Common myeloid progenitor, CD34-positive (primary cell): ENCODE data around the gene TGFBR3L.

Experiments
- CTCF ChIA-PET: fragments of 350-600 bp; sonication (Branson Sonifier 250); formaldehyde crosslinking; loops from one replicate; lab custom pipeline; 2021; ENCODE audit warnings: antibody characterized with exemption; lab: Charles Lee
- POLR2A ChIA-PET: fragments of 350-600 bp; sonication (Branson Sonifier 250); formaldehyde crosslinking; loops from one replicate; lab custom pipeline; 2021; ENCODE audit warnings: antibody characterized with exemption; lab: Charles Lee
- DNase-seq, 3 donors: peaks; one replicate each; pipeline versions ENCODE4 v3.0.0 to v3.0.0-alpha.2; 2013
- H3K27ac ChIP-seq, 2 experiments: 1 replicate in 1 of 2; 2 replicates in 1 of 2; pipeline ENCODE4 v1.7.0; 2013; ENCODE audit warnings: inconsistent platforms in 2 of 2, low read length in 2 of 2, mild to moderate bottlenecking in 2 of 2, low read depth in 1 of 2, moderate library complexity in 1 of 2; ENCODE audit not compliant: severe bottlenecking in 2 of 2, insufficient read depth in 1 of 2, poor library complexity in 1 of 2
- H3K27me3 ChIP-seq, 5 experiments: replicated peaks in 2 of 5; 1 replicate in 3 of 5; 2 replicates in 2 of 5; pipeline versions ENCODE4 v1.6.1 to v1.7.0; 2013; ENCODE audit warnings: low read length in 4 of 5, mild to moderate bottlenecking in 2 of 5, moderate library complexity in 2 of 5, inconsistent platforms in 1 of 5; ENCODE audit not compliant: insufficient read depth in 5 of 5, control insufficient read depth in 4 of 5
- H3K36me3 ChIP-seq, 4 experiments: 1 replicate in 2 of 4; 2 replicates in 2 of 4; pipeline versions ENCODE4 v1.6.1 to v1.7.0; 2013; ENCODE audit warnings: low read length in 3 of 4, control low read depth in 1 of 4, mild to moderate bottlenecking in 1 of 4; ENCODE audit not compliant: control insufficient read depth in 4 of 4, insufficient read depth in 4 of 4
- H3K4me1 ChIP-seq, 4 experiments: 1 replicate in 3 of 4; 2 replicates in 1 of 4; pipeline versions ENCODE4 v1.6.1 to v1.7.1; 2013; ENCODE audit warnings: low read length in 3 of 4, mild to moderate bottlenecking in 3 of 4, control low read depth in 1 of 4, inconsistent platforms in 1 of 4, moderate library complexity in 1 of 4; ENCODE audit not compliant: control insufficient read depth in 4 of 4, insufficient read depth in 4 of 4; ENCODE audit errors: control extremely low read depth in 1 of 4
- H3K4me3 ChIP-seq, 7 experiments: 1 replicate in 4 of 7; 2 replicates in 3 of 7; pipeline versions ENCODE4 v1.5.1 to v1.7.0; 2013; ENCODE audit warnings: mild to moderate bottlenecking in 7 of 7, low read length in 6 of 7, moderate library complexity in 6 of 7, inconsistent platforms in 2 of 7, low read depth in 2 of 7, control low read depth in 1 of 7; ENCODE audit not compliant: insufficient read depth in 4 of 7, control insufficient read depth in 1 of 7; ENCODE audit errors: extremely low read depth in 1 of 7
- H3K9me3 ChIP-seq, 5 experiments: 1 replicate in 4 of 5; 2 replicates in 1 of 5; pipeline versions ENCODE4 v1.6.1 to v1.7.1; 2013; ENCODE audit warnings: low read length in 4 of 5, mild to moderate bottlenecking in 2 of 5, inconsistent platforms in 1 of 5, low read depth in 1 of 5, moderate library complexity in 1 of 5; ENCODE audit not compliant: control insufficient read depth in 4 of 5, insufficient read depth in 2 of 5; ENCODE audit errors: control extremely low read depth in 1 of 5
- WGBS: methylation state at CpG from one replicate; pipeline ENCODE4 v1.1.5; 2013; ENCODE audit not compliant: insufficient coverage; 5-methylcytosine and 5-hydroxymethylcytosine counted together

TGFBR3L gene

DNA sequence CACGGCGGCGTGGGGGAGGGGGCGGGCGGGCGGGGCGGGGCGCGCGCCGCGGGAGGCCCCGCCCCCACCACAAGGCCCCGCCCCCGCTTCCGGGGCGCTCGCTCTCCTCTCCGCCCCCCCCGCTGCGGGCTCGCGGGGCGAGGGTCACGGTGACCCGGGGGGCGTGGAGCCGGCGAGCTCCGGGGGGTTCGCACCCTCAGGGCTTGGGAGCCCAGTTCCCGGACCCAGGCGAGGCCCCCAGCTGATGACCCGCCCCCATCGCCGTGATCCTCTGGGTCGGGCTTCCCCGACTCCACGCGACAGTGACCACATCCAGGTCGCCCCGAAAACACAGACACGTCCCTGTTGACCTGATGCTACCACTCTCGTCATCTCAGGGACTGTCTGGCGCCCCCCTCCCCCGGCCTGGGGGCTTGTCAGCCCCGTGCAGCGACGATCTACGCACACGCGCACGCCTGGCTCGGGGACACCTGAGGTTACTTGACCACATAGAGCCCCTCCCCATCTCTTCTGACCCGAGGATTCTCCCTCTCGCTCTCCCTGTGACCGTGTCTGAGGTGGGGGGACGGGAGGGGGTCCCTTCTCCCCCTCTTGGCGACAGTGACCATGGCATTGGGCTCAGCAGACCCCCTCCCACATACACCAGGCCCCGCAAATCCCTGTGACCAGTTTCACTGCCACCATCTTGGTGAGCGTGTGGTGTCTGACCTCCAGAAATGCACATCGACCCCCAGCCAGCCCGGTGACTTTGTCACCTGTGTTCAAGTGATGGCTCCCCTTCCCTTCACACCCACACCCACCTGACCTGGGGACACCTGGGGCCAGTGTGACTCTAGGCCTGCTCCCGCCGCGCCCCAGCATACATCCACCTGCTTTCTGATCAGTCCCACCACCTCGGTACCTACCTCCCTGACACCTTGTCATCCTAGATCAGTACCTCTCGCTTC lies 10.3 kb upstream of the TGFBR3L start:
- Histone ChIP-seq H3K27ac (peak overlapping the region; percentile 25 to 76), H3K36me3 (peaks cover 0 to 17% (median 9%) of the 10 kb centered on the region in 4 experiments), H3K4me1 (peaks cover 0 to 24% (median 20%) of the 10 kb centered on the region in 4 experiments), H3K27me3 (no peaks in the 10 kb centered on the region), H3K4me3 (peak overlapping the region; percentile 65 to 91 (median 82)), H3K9me3 (no peaks in the 10 kb centered on the region)
- ChIA-PET POLR2A (interaction anchor here (0.6 to 0.8 kb wide), 2 partner anchors 13 to 248 kb away, joined by 3 read pairs; no protein-coding TSS in a partner anchor), CTCF (interaction anchor here (0.9 to 1.9 kb wide), 5 partner anchors 14 to 44 kb away, joined by 3 to 6 read pairs (median 5); no protein-coding TSS in a partner anchor)
- 21% methylated on average over 32 of the region's 68 CpGs for WGBS
- DNase-seq = peak in 2 of 3 donors; percentile 53 to 56

DNA sequence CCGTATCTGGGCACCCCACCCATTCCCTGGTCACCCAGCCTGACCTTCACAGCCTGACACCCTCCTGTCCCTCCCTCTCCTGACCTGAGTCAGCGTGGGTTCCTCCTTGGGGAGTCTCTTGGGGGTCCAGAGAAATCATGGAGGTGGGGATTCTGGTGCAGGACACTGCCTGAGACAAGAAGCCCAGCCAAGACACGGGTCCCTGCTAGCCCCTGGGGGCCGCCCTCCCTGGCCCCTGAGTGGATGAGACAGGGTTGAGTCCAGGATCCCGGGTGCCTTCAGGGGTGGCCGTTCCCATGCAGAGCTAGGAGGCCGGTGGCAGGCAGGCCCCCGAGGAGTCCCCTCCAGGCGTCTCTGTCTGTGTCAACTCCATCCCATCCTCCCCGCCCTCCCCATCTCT lies 9.4 kb upstream of the TGFBR3L start:
- Histone ChIP-seq H3K9me3 (no peaks in the 10 kb centered on the region), H3K27me3 (no peaks in the 10 kb centered on the region), H3K36me3 (peaks cover 0 to 24% (median 14%) of the 10 kb centered on the region in 4 experiments), H3K4me3 (peak overlapping the region in 1 of 7 experiments; percentile 86), H3K4me1 (peaks cover 0 to 24% (median 20%) of the 10 kb centered on the region in 4 experiments), H3K27ac (peak overlapping the region in 1 of 2 experiments; percentile 76)
- CTCF ChIA-PET = no interaction called here
- POLR2A ChIA-PET = no interaction called here
- DNase-seq = no peak
- 77% methylated on average over 9 of the region's 10 CpGs for WGBS

DNA sequence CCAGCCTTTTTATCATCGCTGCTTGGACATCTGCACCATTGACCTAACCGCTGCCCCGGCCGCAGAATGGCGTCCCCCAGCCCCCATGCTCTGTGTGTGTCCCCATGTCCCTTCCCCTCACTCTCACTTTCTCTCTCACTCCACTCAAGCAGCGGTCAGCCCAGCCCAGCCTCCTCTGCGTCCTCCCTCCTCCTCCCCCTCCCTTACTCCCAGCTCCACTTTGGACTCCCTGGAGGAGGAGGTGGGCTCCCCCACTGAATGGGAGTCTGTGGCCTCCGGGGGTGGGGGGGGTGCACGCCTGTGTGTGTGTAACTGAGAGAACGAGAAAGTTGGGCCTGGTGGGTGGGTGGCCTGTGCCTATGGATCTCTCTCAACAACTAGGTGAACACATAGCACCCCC lies 8.8 kb upstream of the TGFBR3L start:
- no peak for DNase-seq
- ChIA-PET POLR2A (no interaction called here), CTCF (no interaction called here)
- 100% methylated on average over 2 of the region's 10 CpGs for WGBS
- no peaks in the 10 kb centered on the region for H3K27me3 ChIP-seq
- no peak overlapping the region for H3K4me3 ChIP-seq
- H3K27ac ChIP-seq = no peak overlapping the region
- peaks cover 1 to 30% (median 20%) of the 10 kb centered on the region in 4 experiments for H3K36me3 ChIP-seq
- H3K4me1 ChIP-seq = peaks cover 0 to 24% (median 20%) of the 10 kb centered on the region in 4 experiments
- no peaks in the 10 kb centered on the region for H3K9me3 ChIP-seq

DNA sequence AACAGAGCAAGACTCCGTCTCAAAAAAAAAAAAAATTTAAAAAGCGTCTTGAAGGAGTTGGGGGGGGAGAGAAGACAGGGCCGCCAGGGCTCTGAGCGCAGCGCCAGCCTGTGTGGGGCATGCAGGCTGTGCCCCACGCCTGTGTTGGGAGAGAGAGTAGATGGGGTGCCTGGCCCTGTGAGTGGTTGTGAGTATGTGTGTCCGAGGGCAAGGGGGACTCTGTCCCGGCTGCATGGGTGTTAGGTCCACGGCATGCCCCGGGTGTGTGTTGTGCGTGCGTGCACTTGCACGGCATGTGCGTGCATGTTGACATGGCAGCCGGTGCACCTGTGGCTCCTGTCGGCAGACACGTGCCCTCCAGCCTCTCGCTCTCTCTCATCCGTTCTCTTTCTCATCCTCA lies 7.5 kb upstream of the TGFBR3L start:
- CTCF ChIA-PET = interaction anchor here (4.3 kb wide), 1 partner anchor 12 kb away, joined by 16 read pairs; the partner anchor contains the start of gene SNAPC2
- 96% methylated on average over 14 of the region's 19 CpGs for WGBS
- no peaks in the 10 kb centered on the region for H3K27me3 ChIP-seq
- H3K4me1 ChIP-seq = peaks cover 0 to 24% (median 20%) of the 10 kb centered on the region in 4 experiments
- H3K9me3 ChIP-seq = no peaks in the 10 kb centered on the region
- peaks cover 6 to 42% (median 29%) of the 10 kb centered on the region in 4 experiments for H3K36me3 ChIP-seq
- DNase-seq = no peak
- no peak overlapping the region for H3K4me3 ChIP-seq
- POLR2A ChIA-PET = no interaction called here
- no peak overlapping the region for H3K27ac ChIP-seq

DNA sequence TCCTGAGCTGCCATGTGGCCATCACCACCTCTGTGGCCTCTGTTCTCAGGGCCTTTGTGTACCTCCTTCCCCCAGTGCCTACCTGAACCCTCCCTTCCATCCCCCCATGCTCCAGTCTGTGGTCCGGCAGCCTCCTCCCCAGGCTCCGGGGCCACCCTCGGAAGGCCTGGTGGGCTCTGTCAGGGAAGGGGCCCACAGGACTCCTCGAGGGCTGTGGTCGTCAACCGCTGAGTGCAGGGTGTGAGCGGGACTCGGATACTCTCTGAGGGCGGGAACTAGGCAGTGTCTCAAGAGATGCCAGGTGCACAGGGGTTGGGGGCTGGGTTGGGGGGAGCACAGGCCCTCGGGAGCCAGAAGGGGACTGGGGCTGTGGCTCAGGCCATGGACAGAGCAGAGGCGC lies 7.1 kb upstream of the TGFBR3L start:
- CTCF ChIA-PET = interaction anchor here (4.3 kb wide), 1 partner anchor 12 kb away, joined by 16 read pairs; the partner anchor contains the start of gene SNAPC2
- WGBS = 97% methylated on average over 7 of the region's 11 CpGs
- no peaks in the 10 kb centered on the region for H3K27me3 ChIP-seq
- no peak overlapping the region for H3K27ac ChIP-seq
- no peaks in the 10 kb centered on the region for H3K9me3 ChIP-seq
- H3K4me1 ChIP-seq = peaks cover 0 to 22% (median 20%) of the 10 kb centered on the region in 4 experiments
- no peak overlapping the region for H3K4me3 ChIP-seq
- no peak for DNase-seq
- POLR2A ChIA-PET = no interaction called here
- peaks cover 8 to 45% (median 31%) of the 10 kb centered on the region in 4 experiments for H3K36me3 ChIP-seq

DNA sequence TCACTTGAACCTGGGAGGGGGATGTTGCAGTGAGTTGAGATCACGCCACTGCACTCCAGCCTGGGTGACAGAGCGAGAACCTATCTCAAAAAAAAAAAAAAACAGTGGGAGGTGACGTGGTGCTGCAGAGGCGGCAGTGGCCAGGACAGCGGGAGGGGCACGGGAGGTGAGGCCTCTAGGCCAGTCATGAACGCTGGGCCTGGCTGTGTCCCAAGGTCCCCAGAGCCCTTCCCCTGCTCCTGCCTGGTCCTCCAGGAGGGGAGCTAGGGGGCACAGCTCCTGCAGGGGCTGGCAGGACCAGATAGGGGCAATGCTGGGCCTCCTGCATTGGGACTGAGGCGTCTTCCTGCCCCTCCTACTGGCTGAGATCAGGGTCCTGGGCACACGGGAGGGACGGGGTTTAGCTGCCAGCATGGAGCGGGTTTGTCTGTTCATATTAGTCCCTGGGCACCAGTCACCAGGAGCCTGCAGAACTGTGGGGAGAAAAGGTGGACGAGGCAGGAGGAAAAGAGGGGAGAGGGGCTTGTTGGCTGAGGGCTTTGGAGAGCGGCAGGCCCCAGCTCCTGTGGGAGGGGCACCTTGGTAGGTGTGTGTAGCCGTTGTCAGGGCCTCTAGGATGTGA lies 6.4 kb upstream of the TGFBR3L start:
- ChIA-PET CTCF (interaction anchor here (4.3 kb wide), 1 partner anchor 11 kb away, joined by 16 read pairs; the partner anchor contains the start of gene SNAPC2), POLR2A (no interaction called here)
- peaks cover 8 to 51% (median 33%) of the 10 kb centered on the region in 4 experiments for H3K36me3 ChIP-seq
- H3K4me1 ChIP-seq = peaks cover 0 to 16% (median 13%) of the 10 kb centered on the region in 4 experiments
- no peak overlapping the region for H3K27ac ChIP-seq
- H3K4me3 ChIP-seq = no peak overlapping the region
- no peak for DNase-seq
- no peaks in the 10 kb centered on the region for H3K9me3 ChIP-seq
- no peaks in the 10 kb centered on the region for H3K27me3 ChIP-seq
- 97% methylated on average over 14 of the region's 14 CpGs for WGBS
